Stimulated activated naive CD8-positive, alpha-beta T cell treated with anti-CD3 and anti-CD28 coated beads, Interleukin-15, Interleukin-2, amounts not matched to agents 100 ng/mL and 50 ng/mL, for 24 hours (primary cell): ENCODE measurements around the gene IL20RB.
"Not testable (repeated sequence)": the region's sequence is repeated elsewhere in the genome, so short reads cannot be mapped to it uniquely, and the experiment has no call there.

ENCODE experiments used
- H3K27ac Mint-ChIP-seq: one replicate; pipeline ENCODE4 v1.8.0; 2021; ENCODE audit warnings: mild to moderate bottlenecking, mixed read lengths
- H3K27me3 Mint-ChIP-seq: one replicate; pipeline ENCODE4 v1.8.0; 2021; ENCODE audit warnings: mixed read lengths
- H3K36me3 Mint-ChIP-seq: one replicate; pipeline ENCODE4 v1.8.0; 2021; ENCODE audit warnings: low read depth, mixed read lengths
- H3K4me1 Mint-ChIP-seq: one replicate; pipeline ENCODE4 v1.8.0; 2021; ENCODE audit warnings: low read depth, mixed read lengths
- H3K4me3 Mint-ChIP-seq: one replicate; pipeline ENCODE4 v1.8.0; 2021; ENCODE audit warnings: mild to moderate bottlenecking, mixed read lengths
- H3K9me3 Mint-ChIP-seq: one replicate; pipeline ENCODE4 v1.8.0; 2021; ENCODE audit warnings: mixed read lengths

IL20RB gene

GRCh38 chr3:136955813-136956212 lies 2.0 kb upstream of the IL20RB start:
- Mint-ChIP-seq H3K4me1 (peaks cover 7% of the 10 kb centered on the region), H3K27ac (no peak overlapping the region), H3K27me3 (no peaks in the 10 kb centered on the region), H3K4me3 (no peak overlapping the region), H3K9me3 (no peaks in the 10 kb centered on the region), H3K36me3 (peaks cover 11% of the 10 kb centered on the region)

GRCh38 chr3:136956971-136957370 lies 812 bp upstream of the IL20RB start:
- H3K27me3 Mint-ChIP-seq, result no peaks in the 10 kb centered on the region
- H3K9me3 Mint-ChIP-seq, result no peaks in the 10 kb centered on the region
- H3K36me3 Mint-ChIP-seq, result peaks cover 11% of the 10 kb centered on the region
- H3K27ac Mint-ChIP-seq, result no peak overlapping the region
- no peak overlapping the region for H3K4me3 Mint-ChIP-seq
- H3K4me1 Mint-ChIP-seq, result peaks cover 7% of the 10 kb centered on the region

DNA sequence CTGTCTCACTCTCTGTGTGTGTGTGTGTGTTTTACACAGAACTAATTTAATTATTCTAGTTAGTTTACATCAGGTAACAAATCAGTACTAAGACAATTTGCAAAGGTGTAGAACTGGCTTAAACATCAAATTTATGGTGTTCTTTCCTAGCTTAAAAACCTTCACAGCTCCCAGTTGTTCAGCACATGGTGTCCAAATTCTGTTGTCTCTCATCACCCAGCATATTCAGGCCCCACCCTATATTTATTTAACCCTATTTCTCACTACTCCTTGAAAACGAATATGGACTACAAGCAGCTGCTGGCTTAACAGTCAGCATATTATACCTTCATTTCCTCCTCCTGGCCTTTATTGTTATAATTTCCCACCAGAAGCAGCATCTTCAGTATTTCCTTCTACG lies 1.2 kb downstream of the IL20RB start:
- Mint-ChIP-seq H3K27ac (no peak overlapping the region), H3K9me3 (no peaks in the 10 kb centered on the region), H3K4me1 (peaks cover 7% of the 10 kb centered on the region), H3K27me3 (no peaks in the 10 kb centered on the region), H3K4me3 (no peak overlapping the region), H3K36me3 (peaks cover 14% of the 10 kb centered on the region)

GRCh38 chr3:136959599-136959998 lies 1.8 kb downstream of the IL20RB start:
- no peaks in the 10 kb centered on the region for H3K27me3 Mint-ChIP-seq
- H3K9me3 Mint-ChIP-seq, result no peaks in the 10 kb centered on the region
- H3K27ac Mint-ChIP-seq, result no peak overlapping the region
- peaks cover 14% of the 10 kb centered on the region for H3K36me3 Mint-ChIP-seq
- peaks cover 7% of the 10 kb centered on the region for H3K4me1 Mint-ChIP-seq
- H3K4me3 Mint-ChIP-seq, result no peak overlapping the region

DNA sequence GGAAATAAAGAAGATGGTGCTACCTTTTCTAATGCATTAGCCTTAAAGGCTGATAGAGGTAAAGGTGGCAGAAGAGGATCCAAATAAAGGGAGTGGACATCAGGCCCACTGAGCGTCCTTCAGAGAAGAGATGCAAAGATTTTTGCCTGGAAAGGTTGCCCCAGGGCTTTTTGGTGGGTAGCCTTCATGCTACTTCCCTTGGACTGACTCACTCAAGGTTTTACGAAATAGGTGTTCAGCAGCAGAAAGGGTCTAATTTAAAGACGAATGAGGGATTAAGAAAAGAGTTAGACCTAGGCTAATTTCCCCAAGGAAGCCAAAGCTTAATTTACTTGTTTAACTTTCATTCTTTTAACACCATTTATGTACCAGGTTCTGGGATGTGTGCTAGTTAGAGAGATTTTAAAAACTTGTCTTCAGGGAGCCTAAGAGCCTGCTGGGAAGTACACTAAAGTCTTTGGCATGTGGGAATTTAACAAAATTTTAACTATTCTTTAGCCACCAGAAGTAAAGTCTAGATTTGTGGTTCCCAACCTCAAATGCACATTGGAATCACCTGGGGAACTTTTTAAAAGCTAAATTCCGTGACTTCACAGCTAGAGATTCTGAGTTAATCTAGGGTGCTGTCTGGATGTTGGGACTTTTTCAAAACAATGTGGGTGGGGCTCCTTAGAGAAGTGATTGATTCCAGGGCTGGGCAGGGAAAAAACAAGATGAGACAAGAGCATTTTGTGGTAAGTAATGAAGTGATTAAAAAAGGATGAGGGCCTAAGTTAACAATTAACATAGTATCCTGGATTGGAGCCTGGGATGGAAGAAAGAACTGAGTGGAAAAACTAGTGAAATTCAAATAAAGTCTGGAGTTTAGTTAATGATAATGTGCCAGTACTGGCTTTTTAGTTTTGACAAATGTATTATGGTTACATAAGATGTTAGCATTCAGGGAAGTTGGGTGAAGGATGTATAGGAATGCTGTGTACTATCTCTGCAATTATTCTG lies 3.4 kb downstream of the IL20RB start:
- Mint-ChIP-seq H3K4me3 (no peak overlapping the region), H3K36me3 (peaks cover 14% of the 10 kb centered on the region), H3K27me3 (no peaks in the 10 kb centered on the region), H3K4me1 (no peaks in the 10 kb centered on the region), H3K9me3 (no peaks in the 10 kb centered on the region), H3K27ac (no peak overlapping the region)

DNA sequence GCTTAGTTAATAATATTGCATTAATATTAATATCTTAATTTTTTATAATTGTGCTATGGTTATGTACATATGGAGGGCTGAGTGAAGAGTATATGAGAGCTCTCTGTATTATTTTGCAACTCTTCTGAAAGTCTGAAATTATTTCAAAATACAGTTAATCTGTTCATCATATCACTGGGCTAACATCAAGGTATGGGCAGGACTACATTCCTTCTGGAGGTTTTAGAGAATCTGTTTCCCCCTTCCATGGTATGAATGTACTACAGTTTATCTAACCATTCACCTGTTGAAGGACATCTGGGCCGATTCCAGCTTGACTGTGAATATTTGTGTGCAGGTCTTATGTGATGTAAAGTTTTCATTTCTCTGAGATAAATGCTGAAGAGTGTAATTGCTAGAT lies 5.1 kb downstream of the IL20RB start:
- H3K9me3 Mint-ChIP-seq, result no peaks in the 10 kb centered on the region
- H3K27ac Mint-ChIP-seq, result no peak overlapping the region
- H3K27me3 Mint-ChIP-seq, result no peaks in the 10 kb centered on the region
- H3K36me3 Mint-ChIP-seq, result peaks cover 14% of the 10 kb centered on the region
- no peaks in the 10 kb centered on the region for H3K4me1 Mint-ChIP-seq
- H3K4me3 Mint-ChIP-seq, result no peak overlapping the region

GRCh38 chr3:136969539-136969938 lies 11.8 kb downstream of the IL20RB start:
- H3K9me3 Mint-ChIP-seq, result peaks cover 14% of the 10 kb centered on the region
- H3K4me3 Mint-ChIP-seq, H3K27ac Mint-ChIP-seq, H3K27me3 Mint-ChIP-seq, H3K4me1 Mint-ChIP-seq: not testable (repeated sequence)
- H3K36me3 Mint-ChIP-seq, result peaks cover 16% of the 10 kb centered on the region

DNA sequence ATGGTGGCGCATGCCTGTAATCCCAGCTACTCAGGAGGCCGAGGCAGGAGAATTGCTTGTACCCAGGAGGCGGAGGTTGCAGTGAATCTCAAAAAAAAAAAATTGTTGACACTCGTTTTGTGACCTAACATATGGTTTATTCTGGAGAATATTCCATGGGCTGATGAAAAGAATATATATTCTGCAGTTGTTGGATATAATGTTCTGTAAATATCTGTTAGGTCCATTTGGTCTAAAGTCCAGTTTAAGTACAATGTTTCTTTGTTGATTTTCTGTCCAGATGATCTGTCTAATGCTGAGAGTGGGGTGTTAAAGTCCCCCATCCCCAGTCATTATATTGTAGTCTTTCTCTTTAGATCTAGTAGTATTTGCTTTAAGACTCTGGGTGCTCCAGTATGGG lies 15.6 kb downstream of the IL20RB start:
- Mint-ChIP-seq H3K4me1 (no peaks in the 10 kb centered on the region), H3K36me3 (peaks cover 20% of the 10 kb centered on the region), H3K9me3 (peaks cover 20% of the 10 kb centered on the region), H3K27me3 (no peaks in the 10 kb centered on the region), H3K27ac (no peak overlapping the region), H3K4me3 (no peak overlapping the region)

GRCh38 chr3:136974670-136975069 lies 16.9 kb downstream of the IL20RB start:
- H3K27me3 Mint-ChIP-seq, result no peaks in the 10 kb centered on the region
- H3K4me3 Mint-ChIP-seq, result no peak overlapping the region
- no peaks in the 10 kb centered on the region for H3K4me1 Mint-ChIP-seq
- peaks cover 20% of the 10 kb centered on the region for H3K9me3 Mint-ChIP-seq
- no peak overlapping the region for H3K27ac Mint-ChIP-seq
- H3K36me3 Mint-ChIP-seq, result peaks cover 20% of the 10 kb centered on the region

GRCh38 chr3:136979204-136979603 lies 21.4 kb downstream of the IL20RB start:
- Mint-ChIP-seq H3K4me1 (no peaks in the 10 kb centered on the region), H3K27me3 (no peaks in the 10 kb centered on the region), H3K36me3 (peaks cover 14% of the 10 kb centered on the region), H3K4me3 (no peak overlapping the region), H3K27ac (no peak overlapping the region), H3K9me3 (peaks cover 9% of the 10 kb centered on the region)

GRCh38 chr3:136979684-136980083 lies 21.9 kb downstream of the IL20RB start:
- H3K9me3 Mint-ChIP-seq, result peaks cover 5% of the 10 kb centered on the region
- no peaks in the 10 kb centered on the region for H3K27me3 Mint-ChIP-seq
- peaks cover 12% of the 10 kb centered on the region for H3K36me3 Mint-ChIP-seq
- H3K4me3 Mint-ChIP-seq, result no peak overlapping the region
- no peaks in the 10 kb centered on the region for H3K4me1 Mint-ChIP-seq
- no peak overlapping the region for H3K27ac Mint-ChIP-seq

GRCh38 chr3:136982033-136982432 lies 24.2 kb downstream of the IL20RB start:
- H3K27me3 Mint-ChIP-seq, result no peaks in the 10 kb centered on the region
- no peak overlapping the region for H3K27ac Mint-ChIP-seq
- no peak overlapping the region for H3K4me3 Mint-ChIP-seq

GRCh38 chr3:136982520-136983138 lies 24.8 kb downstream of the IL20RB start:
- no peaks in the 10 kb centered on the region for H3K9me3 Mint-ChIP-seq
- peaks cover 14% of the 10 kb centered on the region for H3K36me3 Mint-ChIP-seq
- no peaks in the 10 kb centered on the region for H3K4me1 Mint-ChIP-seq
- no peak overlapping the region for H3K27ac Mint-ChIP-seq
- H3K4me3 Mint-ChIP-seq, result no peak overlapping the region
- H3K27me3 Mint-ChIP-seq, result no peaks in the 10 kb centered on the region

More at GRCh38 chr3:136982033-136982432, 24.2 kb downstream of the IL20RB start:
- H3K4me1 Mint-ChIP-seq, result no peaks in the 10 kb centered on the region
- no peaks in the 10 kb centered on the region for H3K9me3 Mint-ChIP-seq
- H3K36me3 Mint-ChIP-seq, result peaks cover 14% of the 10 kb centered on the region

DNA sequence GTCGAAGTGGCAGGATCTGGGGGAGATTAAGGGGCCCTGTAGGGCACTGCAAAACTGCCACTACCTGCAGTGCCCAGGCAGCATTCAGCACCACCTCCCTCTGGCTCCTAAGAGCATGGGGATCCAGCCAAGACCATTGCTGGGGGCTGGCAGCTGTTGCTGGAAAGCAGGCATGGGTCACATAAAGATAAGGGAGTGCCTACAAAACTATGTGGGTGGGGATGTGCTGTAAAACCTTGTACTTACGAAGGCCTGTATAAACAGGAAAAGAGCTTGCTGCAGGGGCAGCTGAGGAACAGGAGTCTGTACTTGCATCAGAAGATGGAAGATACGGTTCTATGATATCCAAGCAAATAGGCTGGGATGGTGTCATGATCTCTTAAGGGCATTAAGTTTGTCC lies 27.1 kb downstream of the IL20RB start:
- H3K4me1 Mint-ChIP-seq, result no peaks in the 10 kb centered on the region
- H3K36me3 Mint-ChIP-seq, result peaks cover 14% of the 10 kb centered on the region
- no peak overlapping the region for H3K4me3 Mint-ChIP-seq
- H3K9me3 Mint-ChIP-seq, result no peaks in the 10 kb centered on the region
- H3K27ac Mint-ChIP-seq, result no peak overlapping the region
- no peaks in the 10 kb centered on the region for H3K27me3 Mint-ChIP-seq

- H3K27ac Mint-ChIP-seq, H3K9me3 Mint-ChIP-seq, H3K4me3 Mint-ChIP-seq, H3K27me3 Mint-ChIP-seq, H3K4me1 Mint-ChIP-seq: not testable (repeated sequence)
- H3K36me3 Mint-ChIP-seq, result peaks cover 13% of the 10 kb centered on the region
These were observed 29.7 kb downstream of the IL20RB start for GRCh38 chr3:136987398-136987980.
